Erythroblast (primary cell): ENCODE data around the gene PARD3.

Experiments used
- GATA1 ChIP-seq: IDR thresholded peaks from 2 replicates; pipeline ENCODE4 v1.6.1; 2011; ENCODE audit warnings: low read depth, mild to moderate bottlenecking, control low read depth, low read length, moderate library complexity
- POLR2A ChIP-seq: IDR thresholded peaks from 2 replicates; pipeline ENCODE4 v1.6.1; 2011; ENCODE audit warnings: mild to moderate bottlenecking, low read length

DNA sequence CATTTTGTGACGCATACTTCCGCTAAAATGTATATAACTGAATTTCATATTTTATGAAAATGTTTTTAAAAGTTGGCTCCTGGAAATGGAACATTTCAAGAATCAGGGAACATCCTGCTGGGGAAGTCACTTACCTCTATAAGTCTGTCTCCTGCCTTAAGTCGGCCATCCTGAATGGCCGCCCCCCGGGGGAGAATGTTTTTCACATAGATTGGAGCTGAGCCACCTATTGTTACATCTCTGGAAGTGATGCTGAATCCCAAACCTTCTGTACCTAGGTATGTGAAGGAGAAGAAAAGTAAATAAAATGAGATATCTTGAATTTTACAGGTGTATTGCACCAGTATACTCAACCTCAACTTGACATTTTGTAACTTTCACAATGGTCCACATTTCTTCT is 437.3 kb downstream of the PARD3 start:
- TF ChIP-seq POLR2A (no peak), GATA1 (no peak)
